Lower lobe of right lung (tissue), 2 donors: ENCODE results near the gene RAD23A. TPM values are rescaled to one million over a fixed set of nuclear protein-coding genes. Genes with fewer than 3 reads are reported as not detected.
A peak's percentile ranks its signal among the peaks of the same experiment; 100 is the strongest.

Experiments
- ATAC-seq, 2 donors: fragments of 200-7000 bp; cut with Tn5 transposase; one replicate each; pipeline ENCODE4 v1.9.1; 2020 to 2022; ENCODE audit warnings: mild to moderate bottlenecking in 2 of 2, moderate library complexity in 2 of 2
- DNase-seq: peaks from one replicate; pipeline ENCODE4 v3.0.0-alpha.2; 2020
- H3K27ac ChIP-seq: fragments of 200-600 bp; one replicate; pipeline ENCODE4 v1.8.0; 2022
- H3K27me3 ChIP-seq: fragments of 200-600 bp; one replicate; pipeline ENCODE4 v1.8.0; 2022; ENCODE audit warnings: low read depth
- H3K36me3 ChIP-seq: fragments of 200-600 bp; one replicate; pipeline ENCODE4 v1.8.0; 2022; ENCODE audit warnings: mild to moderate bottlenecking
- H3K4me1 ChIP-seq: fragments of 200-600 bp; one replicate; pipeline ENCODE4 v1.8.0; 2022
- H3K4me3 ChIP-seq: fragments of 200-600 bp; one replicate; pipeline ENCODE4 v1.8.0; 2022; ENCODE audit warnings: mild to moderate bottlenecking
- H3K9me3 ChIP-seq: fragments of 200-600 bp; one replicate; pipeline ENCODE4 v1.8.0; 2022
- intact Hi-C: fragments of 100-400 bp; cut with DNase I; formaldehyde crosslinking; loops from one replicate; pipeline ENCODE4 v1.11.0; 2022
- total RNA-seq: library from RNA; stranded (reverse); fragmentation: NEBNext Ultra II Directional; extraction: Animal tissue kit (Norgen Biotek cat#: 25700); gene quantifications from one replicate; pipeline ENCODE4 v1.2.1, GENCODE V29; 2021
- TF ChIP-seq, protein P1 (sequence below): fragments of 200-600 bp; IDR thresholded peaks from one replicate; pipeline ENCODE4 v1.8.0; 2022; ENCODE audit warnings: antibody characterized with exemption, mild to moderate bottlenecking
- donor health status: DM: no; HTN: yes; CAD: no; lungs with severe emphysema.

The RAD23A gene
- total RNA-seq, 1 donor from 2014 or later: 93.3 TPM

DNA sequence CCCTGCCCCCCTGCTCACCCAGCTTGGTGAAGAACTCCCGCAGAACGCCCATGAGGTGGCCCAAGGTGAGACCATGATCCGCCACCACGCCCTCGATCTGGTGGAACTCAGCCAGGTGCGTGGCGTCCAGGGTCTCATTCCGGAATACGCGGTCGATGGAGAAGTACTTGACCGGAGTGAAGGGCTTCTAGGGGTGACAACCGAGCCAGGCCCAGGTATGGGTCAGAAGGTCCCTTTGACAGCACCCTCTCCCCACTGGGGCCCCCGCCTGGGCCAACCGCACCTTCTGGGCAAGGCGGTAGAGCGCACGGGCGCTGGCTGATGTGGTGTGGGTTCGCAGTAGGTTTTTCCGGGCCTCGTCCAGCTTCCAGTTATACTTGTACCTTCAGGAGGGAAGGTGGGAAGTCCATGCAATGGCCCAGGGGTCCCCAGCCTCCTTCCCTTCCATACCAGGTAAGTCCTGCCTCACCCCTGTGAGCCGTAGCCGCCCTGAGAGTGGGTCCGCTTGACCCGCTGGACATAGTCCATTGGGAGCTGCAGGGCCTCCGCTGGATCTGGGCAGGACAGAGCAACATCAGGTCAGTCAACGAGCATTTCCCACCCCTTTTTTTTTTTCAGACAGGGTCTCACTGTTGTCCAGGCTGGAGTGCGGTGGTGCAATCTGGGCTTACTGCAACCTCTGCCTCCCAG lies 20.9 kb upstream of the RAD23A start:
- H3K4me3 ChIP-seq: no peak overlapping the region
- H3K27me3 ChIP-seq: no peaks in the 10 kb centered on the region
- no peaks in the 10 kb centered on the region for H3K9me3 ChIP-seq
- TF ChIP-seq, protein P1, sequence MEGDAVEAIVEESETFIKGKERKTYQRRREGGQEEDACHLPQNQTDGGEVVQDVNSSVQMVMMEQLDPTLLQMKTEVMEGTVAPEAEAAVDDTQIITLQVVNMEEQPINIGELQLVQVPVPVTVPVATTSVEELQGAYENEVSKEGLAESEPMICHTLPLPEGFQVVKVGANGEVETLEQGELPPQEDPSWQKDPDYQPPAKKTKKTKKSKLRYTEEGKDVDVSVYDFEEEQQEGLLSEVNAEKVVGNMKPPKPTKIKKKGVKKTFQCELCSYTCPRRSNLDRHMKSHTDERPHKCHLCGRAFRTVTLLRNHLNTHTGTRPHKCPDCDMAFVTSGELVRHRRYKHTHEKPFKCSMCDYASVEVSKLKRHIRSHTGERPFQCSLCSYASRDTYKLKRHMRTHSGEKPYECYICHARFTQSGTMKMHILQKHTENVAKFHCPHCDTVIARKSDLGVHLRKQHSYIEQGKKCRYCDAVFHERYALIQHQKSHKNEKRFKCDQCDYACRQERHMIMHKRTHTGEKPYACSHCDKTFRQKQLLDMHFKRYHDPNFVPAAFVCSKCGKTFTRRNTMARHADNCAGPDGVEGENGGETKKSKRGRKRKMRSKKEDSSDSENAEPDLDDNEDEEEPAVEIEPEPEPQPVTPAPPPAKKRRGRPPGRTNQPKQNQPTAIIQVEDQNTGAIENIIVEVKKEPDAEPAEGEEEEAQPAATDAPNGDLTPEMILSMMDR: no peak
- H3K27ac ChIP-seq: no peak overlapping the region
- ATAC-seq (no peak), DNase-seq (no peak)
- H3K36me3 ChIP-seq: peaks cover 78% of the 10 kb centered on the region
- intact Hi-C loops: no loop called here
- H3K4me1 ChIP-seq: no peaks in the 10 kb centered on the region

- Histone ChIP-seq H3K27ac (no peak overlapping the region), H3K27me3 (no peaks in the 10 kb centered on the region), H3K4me1 (peaks cover 16% of the 10 kb centered on the region), H3K9me3 (no peaks in the 10 kb centered on the region), H3K4me3 (no peak overlapping the region), H3K36me3 (peaks cover 60% of the 10 kb centered on the region)
- TF ChIP-seq, protein P1: no peak
- no peak for ATAC-seq
- intact Hi-C loops: no loop called here
- DNase-seq: no peak
Observed at GRCh38 chr19:12930002-12930645, 15.5 kb upstream of the RAD23A start.

- intact Hi-C loops: no loop called here
Observed at GRCh38 chr19:12932392-12933286, 13.0 kb upstream of the RAD23A start.

GRCh38 chr19:12933287-12934072 lies 12.2 kb upstream of the RAD23A start, which contains the start of gene FARSA:
Gene FARSA (minus strand): TSS chr19:12933711. CDS start chr19:12933696, 15 bp downstream.
- intact Hi-C loops: no loop called here
- TF ChIP-seq, protein P1: no peak
- no peaks in the 10 kb centered on the region for H3K9me3 ChIP-seq
- DNase-seq: peak; percentile 94
- peaks cover 26% of the 10 kb centered on the region for H3K4me1 ChIP-seq
- peak; percentile 85 to 87 for ATAC-seq
- H3K27ac ChIP-seq: peak within 1 kb of the TSS; percentile 83
- peak within 1 kb of the TSS; percentile 94 for H3K4me3 ChIP-seq
- peaks cover 26% of the 10 kb centered on the region for H3K36me3 ChIP-seq
- no peaks in the 10 kb centered on the region for H3K27me3 ChIP-seq

More at GRCh38 chr19:12932392-12933286, 13.0 kb upstream of the RAD23A start:
- no peaks in the 10 kb centered on the region for H3K9me3 ChIP-seq
- ATAC-seq (no peak), DNase-seq (no peak)
- peaks cover 35% of the 10 kb centered on the region for H3K36me3 ChIP-seq
- H3K27me3 ChIP-seq: no peaks in the 10 kb centered on the region
- TF ChIP-seq, protein P1: no peak
- peak overlapping the region; percentile 94 for H3K4me3 ChIP-seq
- H3K27ac ChIP-seq: peak overlapping the region; percentile 83
- H3K4me1 ChIP-seq: peaks cover 23% of the 10 kb centered on the region

- no peaks in the 10 kb centered on the region for H3K9me3 ChIP-seq
- intact Hi-C loops: no loop called here
- TF ChIP-seq, protein P1: no peak
- DNase-seq (no peak), ATAC-seq (no peak)
- no peak overlapping the region for H3K4me3 ChIP-seq
- no peaks in the 10 kb centered on the region for H3K27me3 ChIP-seq
- peaks cover 36% of the 10 kb centered on the region for H3K4me1 ChIP-seq
- peaks cover 19% of the 10 kb centered on the region for H3K36me3 ChIP-seq
- H3K27ac ChIP-seq: no peak overlapping the region
Observed at GRCh38 chr19:12935071-12935470, 10.6 kb upstream of the RAD23A start.
